Stomach smooth muscle (tissue), 2 donors: Measurements from ENCODE around the gene KRT86.

Source experiments
- H3K27ac ChIP-seq: one replicate; pipeline ENCODE4 v1.7.0; 2013; ENCODE audit warnings: mild to moderate bottlenecking, low read length, inconsistent platforms
- H3K27me3 ChIP-seq, 2 donors: one replicate each; pipeline ENCODE4 v1.7.0; 2013; ENCODE audit warnings: low read length in 2 of 2; ENCODE audit not compliant: insufficient read depth in 2 of 2, control insufficient read depth in 1 of 2
- H3K36me3 ChIP-seq, 2 donors: one replicate each; pipeline ENCODE4 v1.7.0; 2013; ENCODE audit warnings: low read length in 2 of 2; ENCODE audit not compliant: control insufficient read depth in 2 of 2, insufficient read depth in 2 of 2
- H3K4me1 ChIP-seq: one replicate; pipeline ENCODE4 v1.7.0; 2013; ENCODE audit warnings: low read length; ENCODE audit not compliant: control insufficient read depth, insufficient read depth
- H3K4me3 ChIP-seq, 2 donors: one replicate each; pipeline ENCODE4 v1.7.0; 2013; ENCODE audit warnings: low read length in 2 of 2
- H3K9ac ChIP-seq, 2 donors: one replicate each; pipeline ENCODE4 v1.7.0; 2013; ENCODE audit warnings: low read length in 2 of 2, mild to moderate bottlenecking in 1 of 2
- H3K9me3 ChIP-seq, 2 donors: one replicate each; pipeline ENCODE4 v1.7.0; 2013; ENCODE audit warnings: low read length in 2 of 2; ENCODE audit not compliant: control insufficient read depth in 2 of 2
- donor health status: healthy.
- donor health status: Pancreatic carcinoma.

The KRT86 gene

GRCh38 chr12:52262286-52262685 is 12.2 kb upstream of the KRT86 start:
- H3K27ac ChIP-seq, result no peak overlapping the region
- H3K9me3 ChIP-seq, result no peaks in the 10 kb centered on the region
- no peak overlapping the region for H3K9ac ChIP-seq
- peaks cover 9% of the 10 kb centered on the region for H3K4me1 ChIP-seq
- no peak overlapping the region for H3K4me3 ChIP-seq
- peaks cover 13 to 19% of the 10 kb centered on the region in 2 donors for H3K27me3 ChIP-seq
- no peaks in the 10 kb centered on the region for H3K36me3 ChIP-seq

GRCh38 chr12:52263761-52264434 is 10.5 kb upstream of the KRT86 start:
- H3K9ac ChIP-seq, result no peak overlapping the region
- no peak overlapping the region for H3K4me3 ChIP-seq
- H3K4me1 ChIP-seq, result peaks cover 2% of the 10 kb centered on the region
- H3K9me3 ChIP-seq, result no peaks in the 10 kb centered on the region
- H3K36me3 ChIP-seq, result no peaks in the 10 kb centered on the region
- no peak overlapping the region for H3K27ac ChIP-seq
- peaks cover 3 to 8% of the 10 kb centered on the region in 2 donors for H3K27me3 ChIP-seq

- no peaks in the 10 kb centered on the region for H3K36me3 ChIP-seq
- H3K4me1 ChIP-seq, result peaks cover 2% of the 10 kb centered on the region
- H3K27me3 ChIP-seq, result peaks cover 0 to 4% of the 10 kb centered on the region in 2 donors
- no peak overlapping the region for H3K9ac ChIP-seq
- no peak overlapping the region for H3K4me3 ChIP-seq
- H3K9me3 ChIP-seq, result no peaks in the 10 kb centered on the region
- H3K27ac ChIP-seq, result no peak overlapping the region
Observed at GRCh38 chr12:52264435-52264825, 10.0 kb upstream of the KRT86 start.

GRCh38 chr12:52266514-52266913 is 7.9 kb upstream of the KRT86 start:
- Histone ChIP-seq H3K36me3 (no peaks in the 10 kb centered on the region), H3K4me1 (peaks cover 2% of the 10 kb centered on the region), H3K9ac (no peak overlapping the region), H3K27me3 (peaks cover 2 to 8% of the 10 kb centered on the region in 2 donors), H3K4me3 (no peak overlapping the region), H3K27ac (no peak overlapping the region), H3K9me3 (no peaks in the 10 kb centered on the region)

- Histone ChIP-seq H3K27me3 (peaks cover 2 to 5% of the 10 kb centered on the region in 2 donors), H3K27ac (no peak overlapping the region), H3K36me3 (no peaks in the 10 kb centered on the region), H3K4me3 (no peak overlapping the region), H3K4me1 (peaks cover 2% of the 10 kb centered on the region), H3K9ac (no peak overlapping the region), H3K9me3 (no peaks in the 10 kb centered on the region)
Observed at GRCh38 chr12:52267266-52267665, 7.2 kb upstream of the KRT86 start.

- Histone ChIP-seq H3K36me3 (no peaks in the 10 kb centered on the region), H3K27me3 (peaks cover 2 to 5% of the 10 kb centered on the region in 2 donors), H3K9me3 (no peaks in the 10 kb centered on the region), H3K4me3 (no peak overlapping the region), H3K4me1 (peaks cover 2% of the 10 kb centered on the region), H3K27ac (no peak overlapping the region), H3K9ac (no peak overlapping the region)
Observed at GRCh38 chr12:52267699-52268098, 6.7 kb upstream of the KRT86 start.

GRCh38 chr12:52268212-52268611 is 6.2 kb upstream of the KRT86 start:
- Histone ChIP-seq H3K27ac (no peak overlapping the region), H3K27me3 (peaks cover 2 to 5% of the 10 kb centered on the region in 2 donors), H3K4me1 (peaks cover 2% of the 10 kb centered on the region), H3K36me3 (no peaks in the 10 kb centered on the region), H3K4me3 (no peak overlapping the region), H3K9ac (no peak overlapping the region), H3K9me3 (no peaks in the 10 kb centered on the region)

- no peaks in the 10 kb centered on the region for H3K4me1 ChIP-seq
Observed at GRCh38 chr12:52270541-52271070, 3.8 kb upstream of the KRT86 start.

GRCh38 chr12:52271158-52271557 is 3.3 kb upstream of the KRT86 start:
- Histone ChIP-seq H3K4me3 (no peak overlapping the region), H3K36me3 (no peaks in the 10 kb centered on the region), H3K27ac (no peak overlapping the region), H3K4me1 (no peaks in the 10 kb centered on the region), H3K27me3 (peaks cover 5% of the 10 kb centered on the region in 2 donors), H3K9ac (no peak overlapping the region), H3K9me3 (no peaks in the 10 kb centered on the region)

More at GRCh38 chr12:52270541-52271070, 3.8 kb upstream of the KRT86 start:
- Histone ChIP-seq H3K36me3 (no peaks in the 10 kb centered on the region), H3K27me3 (peaks cover 5% of the 10 kb centered on the region in 2 donors), H3K9ac (no peak overlapping the region), H3K4me3 (no peak overlapping the region), H3K9me3 (no peaks in the 10 kb centered on the region), H3K27ac (no peak overlapping the region)

GRCh38 chr12:52275686-52276085 is 1.2 kb downstream of the KRT86 start:
- H3K9ac ChIP-seq, result no peak overlapping the region
- peaks cover 22% of the 10 kb centered on the region for H3K4me1 ChIP-seq
- peaks cover 3 to 4% of the 10 kb centered on the region in 2 donors for H3K27me3 ChIP-seq
- H3K27ac ChIP-seq, result no peak overlapping the region
- no peak overlapping the region for H3K4me3 ChIP-seq
- no peaks in the 10 kb centered on the region for H3K36me3 ChIP-seq
- H3K9me3 ChIP-seq, result no peaks in the 10 kb centered on the region
